ENCODE measurements around the gene SLC31A1.

- TF ChIP-seq POLR2AphosphoS5 (IDR thresholded peaks at IDR 0.05; ENCODE audit: low read depth) (no peak), CTCF (conservative IDR thresholded peaks at IDR 0.05; ENCODE audit: low read depth in 2 of 2) (no peak), REST (IDR thresholded peaks at IDR 0.05; ENCODE audit: unreplicated experiment) (no peak)
These were observed 36.9 kb downstream of the SLC31A1 start for GRCh38 chr9:113258282-113258681.

Measured in GM23338 (cell line).